COLO668 (cell line): Measurements from ENCODE around the gene GPR176.
"Not testable (repeated sequence)": the region's sequence is repeated elsewhere in the genome, so short reads cannot be mapped to it uniquely, and the experiment has no call there.

Experiments
- DNase-seq: peaks from one replicate; lab custom pipeline; 2025; ENCODE audit not compliant: unreplicated experiment; lab: John Stamatoyannopoulos, UW

GPR176 gene

GRCh38 chr15:39936187-39936586 is 16.1 kb upstream of the GPR176 start:
- no peak for DNase-seq

GRCh38 chr15:39935241-39935640 is 15.2 kb upstream of the GPR176 start:
- DNase-seq: no peak

GRCh38 chr15:39934397-39935071 is 14.5 kb upstream of the GPR176 start:
- no peak for DNase-seq

- DNase-seq: no peak
These were observed 11.5 kb upstream of the GPR176 start for GRCh38 chr15:39931615-39932014.

- DNase-seq: no peak
These were observed 6.5 kb upstream of the GPR176 start for GRCh38 chr15:39926526-39926925.

- DNase-seq: no peak
These were observed 5.2 kb upstream of the GPR176 start for GRCh38 chr15:39925112-39925842.

GRCh38 chr15:39924437-39924836 is 4.4 kb upstream of the GPR176 start:
- no peak for DNase-seq

- DNase-seq: no peak
These were observed 2.5 kb upstream of the GPR176 start for GRCh38 chr15:39922462-39923092.

- DNase-seq: no peak
These were observed 1.2 kb upstream of the GPR176 start for GRCh38 chr15:39921274-39921638.

GRCh38 chr15:39920510-39921273 is 626 bp upstream of the GPR176 start:
- DNase-seq: peak; percentile 89

GRCh38 chr15:39919411-39919747 is 687 bp downstream of the GPR176 start:
- no peak for DNase-seq

GRCh38 chr15:39918688-39919385 is 1.2 kb downstream of the GPR176 start:
- DNase-seq: no peak

- no peak for DNase-seq
These were observed 5.1 kb downstream of the GPR176 start for GRCh38 chr15:39914977-39915376.

- DNase-seq: no peak
These were observed 11.1 kb downstream of the GPR176 start for GRCh38 chr15:39909007-39909406.

- no peak for DNase-seq
These were observed 11.9 kb downstream of the GPR176 start for GRCh38 chr15:39908186-39908585.

GRCh38 chr15:39907216-39907615 is 12.8 kb downstream of the GPR176 start:
- DNase-seq: no peak

GRCh38 chr15:39904115-39904514 is 16.0 kb downstream of the GPR176 start:
- DNase-seq: no peak

- no peak for DNase-seq
These were observed 21.7 kb downstream of the GPR176 start for GRCh38 chr15:39898317-39898716.

GRCh38 chr15:39896846-39897245 is 23.2 kb downstream of the GPR176 start:
- no peak for DNase-seq

GRCh38 chr15:39896101-39896500 is 24.0 kb downstream of the GPR176 start:
- no peak for DNase-seq

GRCh38 chr15:39893051-39893450 is 27.0 kb downstream of the GPR176 start:
- not testable (repeated sequence) for DNase-seq
